IMR-90 (cell line): ENCODE measurements around the gene HOXC12. TPM values are rescaled to one million over a fixed set of nuclear protein-coding genes. Genes with fewer than 3 reads are reported as not detected.

ENCODE experiments used
- ATAC-seq: fragments of 200-7000 bp; cut with Tn5 transposase; 2 replicates; pipeline ENCODE4 v1.9.1; 2020; ENCODE audit warnings: low read depth, mild to moderate bottlenecking, moderate library complexity
- BruUV-seq: library from RNA; stranded (reverse); fragments of 400-500 nt; replicated peaks from 2 replicates; lab custom pipeline; 2021; lab: Mats Ljungman, UMichigan
- CTCF ChIA-PET: fragments of 300-600 bp; formaldehyde crosslinking; extraction: SDS; loops from one replicate; lab custom pipeline; 2021; ENCODE audit warnings: antibody characterized with exemption; lab: Yijun Ruan, JAX
- POLR2A ChIA-PET: fragments of 300-600 bp; sonication (Branson Sonifier 250); formaldehyde crosslinking; loops from one replicate; lab custom pipeline; 2022; ENCODE audit warnings: antibody characterized with exemption; ENCODE audit not compliant: unreplicated experiment; lab: Charles Lee
- DNase-seq: peaks from one replicate; pipeline ENCODE4 v3.0.0; 2013
- H2AFZ ChIP-seq: replicated peaks from 2 replicates; pipeline ENCODE3; 2013; ENCODE audit warnings: low read length, mild to moderate bottlenecking; ENCODE audit not compliant: poor library complexity
- H2AK5ac ChIP-seq: 2 replicates; pipeline ENCODE4 v1.6.1; 2013; ENCODE audit warnings: low read depth, low read length, inconsistent platforms
- H2AK9ac ChIP-seq: replicated peaks from 2 replicates; pipeline ENCODE3; 2013; ENCODE audit warnings: mild to moderate bottlenecking, low read depth, low read length, moderate library complexity; ENCODE audit not compliant: poor library complexity
- H2BK120ac ChIP-seq: 2 replicates; pipeline ENCODE4 v1.6.1; 2013; ENCODE audit warnings: low read depth, low read length, inconsistent platforms
- H2BK15ac ChIP-seq: 3 replicates; pipeline ENCODE4 v1.6.1; 2013; ENCODE audit warnings: low read depth, low read length, inconsistent platforms
- H2BK20ac ChIP-seq: 2 replicates; pipeline ENCODE4 v1.6.1; 2013; ENCODE audit warnings: low read depth, mild to moderate bottlenecking, inconsistent platforms, low read length, moderate library complexity
- H2BK5ac ChIP-seq: 2 replicates; pipeline ENCODE4 v1.6.1; 2013; ENCODE audit warnings: mild to moderate bottlenecking, low read depth, low read length, inconsistent platforms; ENCODE audit not compliant: poor library complexity, severe bottlenecking
- H3K14ac ChIP-seq: replicated peaks from 2 replicates; pipeline ENCODE4 v1.6.1; 2013; ENCODE audit warnings: low read depth, low read length, inconsistent platforms
- H3K18ac ChIP-seq: 2 replicates; pipeline ENCODE4 v1.6.1; 2013; ENCODE audit warnings: low read depth, low read length, control low read depth
- H3K23ac ChIP-seq: 2 replicates; pipeline ENCODE4 v1.6.1; 2013; ENCODE audit warnings: low read depth, low read length, inconsistent platforms
- H3K27ac ChIP-seq: 2 replicates; pipeline ENCODE4 v1.5.1; 2013; ENCODE audit warnings: mild to moderate bottlenecking, control low read depth, low read length; ENCODE audit not compliant: insufficient read depth
- H3K27me3 ChIP-seq: 2 replicates; pipeline ENCODE4 v1.6.1; 2013; ENCODE audit warnings: low read length; ENCODE audit not compliant: control insufficient read depth, insufficient read depth
- H3K36me3 ChIP-seq: 2 replicates; pipeline ENCODE4 v1.6.1; 2013; ENCODE audit warnings: low read length, mixed read lengths; ENCODE audit not compliant: control insufficient read depth, insufficient read depth
- H3K4ac ChIP-seq: 2 replicates; pipeline ENCODE4 v1.6.1; 2013; ENCODE audit warnings: low read depth, low read length, inconsistent platforms
- H3K4me1 ChIP-seq: 2 replicates; pipeline ENCODE4 v1.6.1; 2013; ENCODE audit warnings: low read length, mixed read lengths; ENCODE audit not compliant: control insufficient read depth, insufficient read depth
- H3K4me2 ChIP-seq: 2 replicates; pipeline ENCODE4 v1.6.1; 2013; ENCODE audit warnings: low read depth, mild to moderate bottlenecking, control low read depth, low read length, moderate library complexity
- H3K4me3 ChIP-seq: 2 replicates; pipeline ENCODE4 v1.5.1; 2013; ENCODE audit warnings: low read depth, mild to moderate bottlenecking, control low read depth, low read length, moderate library complexity; ENCODE audit not compliant: insufficient read depth
- H3K56ac ChIP-seq: 2 replicates; pipeline ENCODE4 v1.6.1; 2013; ENCODE audit warnings: low read length, inconsistent platforms; ENCODE audit not compliant: insufficient read depth; ENCODE audit errors: extremely low read depth
- H3K79me1 ChIP-seq, 2 experiments: 2 replicates each; pipeline ENCODE4 v1.6.1; 2013; ENCODE audit warnings: low read length in 2 of 2, inconsistent platforms in 1 of 2, low read depth in 1 of 2
- H3K9ac ChIP-seq: 2 replicates; pipeline ENCODE4 v1.6.1; 2013; ENCODE audit warnings: low read depth, low read length, control low read depth
- H3K9me1 ChIP-seq: 2 replicates; pipeline ENCODE4 v1.6.1; 2013; ENCODE audit warnings: low read length, inconsistent platforms; ENCODE audit not compliant: insufficient read depth
- H3K9me3 ChIP-seq: 2 replicates; pipeline ENCODE4 v1.6.1; 2013; ENCODE audit warnings: low read length; ENCODE audit not compliant: control insufficient read depth, insufficient read depth
- H4K20me1 ChIP-seq: 2 replicates; pipeline ENCODE4 v1.6.1; 2013; ENCODE audit warnings: low read length, inconsistent platforms; ENCODE audit not compliant: insufficient read depth
- H4K5ac ChIP-seq: 2 replicates; pipeline ENCODE4 v1.6.1; 2013; ENCODE audit warnings: mild to moderate bottlenecking, low read depth, low read length, control low read depth
- H4K8ac ChIP-seq, 2 experiments: 2 replicates each; pipeline ENCODE4 v1.6.1; 2013; ENCODE audit warnings: low read depth in 2 of 2, low read length in 2 of 2, control low read depth in 1 of 2, inconsistent platforms in 1 of 2
- H4K91ac ChIP-seq: 2 replicates; pipeline ENCODE4 v1.6.1; 2013; ENCODE audit warnings: low read depth, low read length, inconsistent platforms; ENCODE audit not compliant: insufficient read depth
- WGBS, 2 experiments: methylation state at CpG; one replicate each; pipeline versions ENCODE4 v1.1.5 to v1.1.7; 2013; ENCODE audit warnings: missing lambda C conversion rate in 2 of 2; ENCODE audit not compliant: insufficient read length in 1 of 2; ENCODE audit errors: extremely low coverage in 2 of 2; 5-methylcytosine and 5-hydroxymethylcytosine counted together
- dilution Hi-C: fragments of 300-500 bp; cut with HindIII; formaldehyde crosslinking; loops from one replicate; pipeline ENCODE4 v1.14.3; 2018; ENCODE audit warnings: low sequenced_read_pairs; ENCODE audit not compliant: unreplicated experiment
- in situ Hi-C: fragments of 300-500 bp; cut with MboI; formaldehyde crosslinking; loops from 3 replicates; pipeline ENCODE4 v1.14.3; 2019; ENCODE audit warnings: low sequenced_read_pairs, inconsistent platforms, mixed read lengths
- intact Hi-C: fragments of 100-400 bp; cut with micrococcal nuclease; formaldehyde crosslinking; loops from 2 replicates; pipeline ENCODE4 v1.10.0; 2022
- polyA plus RNA-seq, 3 experiments: library from polyadenylated mRNA; depleted of rRNA; stranded (reverse); fragments of >200 nt; gene quantifications; 2 replicates each; pipeline ENCODE4 v1.2.3, GENCODE V29; 2012; ENCODE audit warnings: low replicate concordance in 1 of 3
- total RNA-seq: library from RNA; depleted of rRNA; stranded (reverse); fragments of >200 nt; gene quantifications from 2 replicates; pipeline ENCODE4 v1.2.3, GENCODE V29; 2012
- TF ChIP-seq, protein P1 (sequence below): fragments of 150-350 bp; IDR thresholded peaks from 2 replicates; pipeline ENCODE4 v1.6.1; 2017; ENCODE audit warnings: mild to moderate bottlenecking, antibody characterized with exemption, low read length, low read depth
- TF ChIP-seq, protein P2 (sequence below): conservative IDR thresholded peaks from 2 replicates; pipeline ENCODE4 v1.5.1; 2012; ENCODE audit warnings: mild to moderate bottlenecking, low read depth, low read length, improper control_type of control experiment

The HOXC12 gene
- total and polyA plus RNA-seq, 2 of the 4 experiments (the other 2 are of a cell fraction) = not detected

DNA sequence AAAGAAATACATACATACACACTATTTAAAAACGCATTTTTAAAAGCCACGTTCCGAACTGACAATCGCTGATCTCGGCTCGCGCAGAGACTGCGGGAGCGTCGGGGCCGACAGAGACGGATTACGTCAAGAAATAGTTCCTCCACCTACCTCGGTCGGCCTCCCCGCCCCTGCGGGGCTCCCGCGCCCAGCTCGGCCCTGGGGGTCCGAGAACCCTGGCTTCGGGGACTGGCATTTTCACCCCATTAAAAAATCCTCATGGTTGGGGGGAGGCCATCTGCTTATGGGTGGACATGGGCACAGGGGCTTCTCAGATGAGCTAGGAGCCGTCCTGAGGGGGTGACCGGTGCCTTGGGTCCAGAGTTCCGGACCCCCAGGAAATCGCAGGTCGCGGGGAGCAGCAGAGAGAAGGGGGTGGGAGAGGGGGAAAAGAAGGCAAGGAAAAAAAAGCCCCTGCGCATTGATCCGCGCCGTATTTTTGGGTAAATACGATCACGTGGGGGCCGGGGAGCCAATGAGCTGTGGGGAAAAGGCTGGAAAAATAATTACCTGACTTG, 44.9 kb downstream of the HOXC12 start:
- Histone ChIP-seq H2AK9ac (no peak overlapping the region), H2BK20ac (no peak overlapping the region), H3K4me3 (no peak overlapping the region; the same call in 1 of the 2 replicates), H2BK5ac (no peak overlapping the region), H3K4me1 (peaks cover 2% of the 10 kb centered on the region; the same call in 1 of the 2 replicates), H3K23ac (no peak overlapping the region), H3K9ac (no peak overlapping the region), H2BK120ac (no peak overlapping the region), H3K14ac (no peak overlapping the region), H2BK15ac (no peak overlapping the region), H4K5ac (no peak overlapping the region), H3K56ac (no peak overlapping the region), H3K18ac (no peak overlapping the region), H3K79me1 (no peaks in the 10 kb centered on the region), H3K27ac (no peak overlapping the region), H3K9me1 (no peaks in the 10 kb centered on the region), H2AK5ac (no peak overlapping the region), H3K27me3 (peaks cover 98% of the 10 kb centered on the region), H4K91ac (no peak overlapping the region), H4K8ac (no peak overlapping the region), H3K4ac (no peak overlapping the region), H2AFZ (peak overlapping the region; percentile 66), H3K9me3 (peaks cover 8% of the 10 kb centered on the region), H3K36me3 (no peaks in the 10 kb centered on the region), H4K20me1 (no peaks in the 10 kb centered on the region), H3K4me2 (peak overlapping the region; percentile 95)
- WGBS, 2 experiments = 2% methylated on average over 6 of the region's 35 CpGs; no CpG with 5 or more reads in 1 of the 2 experiments
- DNase-seq (peak; percentile 31), ATAC-seq (no peak)
- dilution Hi-C loops (no loop called here), intact Hi-C loops (loop anchor here (10.0 kb wide), 1 partner anchor 295 kb away; no protein-coding TSS in a partner anchor), in situ Hi-C loops (loop anchor here (10.0 kb wide), 2 partner anchors 235 to 375 kb away; no protein-coding TSS in a partner anchor)
- ChIA-PET CTCF (interaction anchor here (0.6 to 1.9 kb wide), 5 partner anchors 12 to 209 kb away, joined by 3 to 9 read pairs (median 4); partner anchors contain the start of gene HOXC10), POLR2A (interaction anchor here (0.6 kb wide), 1 partner anchor 19 kb away, joined by 3 read pairs; no protein-coding TSS in a partner anchor)
- TF ChIP-seq, protein P1, sequence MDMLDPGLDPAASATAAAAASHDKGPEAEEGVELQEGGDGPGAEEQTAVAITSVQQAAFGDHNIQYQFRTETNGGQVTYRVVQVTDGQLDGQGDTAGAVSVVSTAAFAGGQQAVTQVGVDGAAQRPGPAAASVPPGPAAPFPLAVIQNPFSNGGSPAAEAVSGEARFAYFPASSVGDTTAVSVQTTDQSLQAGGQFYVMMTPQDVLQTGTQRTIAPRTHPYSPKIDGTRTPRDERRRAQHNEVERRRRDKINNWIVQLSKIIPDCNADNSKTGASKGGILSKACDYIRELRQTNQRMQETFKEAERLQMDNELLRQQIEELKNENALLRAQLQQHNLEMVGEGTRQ = peak; percentile 89
- TF ChIP-seq, protein P2, sequence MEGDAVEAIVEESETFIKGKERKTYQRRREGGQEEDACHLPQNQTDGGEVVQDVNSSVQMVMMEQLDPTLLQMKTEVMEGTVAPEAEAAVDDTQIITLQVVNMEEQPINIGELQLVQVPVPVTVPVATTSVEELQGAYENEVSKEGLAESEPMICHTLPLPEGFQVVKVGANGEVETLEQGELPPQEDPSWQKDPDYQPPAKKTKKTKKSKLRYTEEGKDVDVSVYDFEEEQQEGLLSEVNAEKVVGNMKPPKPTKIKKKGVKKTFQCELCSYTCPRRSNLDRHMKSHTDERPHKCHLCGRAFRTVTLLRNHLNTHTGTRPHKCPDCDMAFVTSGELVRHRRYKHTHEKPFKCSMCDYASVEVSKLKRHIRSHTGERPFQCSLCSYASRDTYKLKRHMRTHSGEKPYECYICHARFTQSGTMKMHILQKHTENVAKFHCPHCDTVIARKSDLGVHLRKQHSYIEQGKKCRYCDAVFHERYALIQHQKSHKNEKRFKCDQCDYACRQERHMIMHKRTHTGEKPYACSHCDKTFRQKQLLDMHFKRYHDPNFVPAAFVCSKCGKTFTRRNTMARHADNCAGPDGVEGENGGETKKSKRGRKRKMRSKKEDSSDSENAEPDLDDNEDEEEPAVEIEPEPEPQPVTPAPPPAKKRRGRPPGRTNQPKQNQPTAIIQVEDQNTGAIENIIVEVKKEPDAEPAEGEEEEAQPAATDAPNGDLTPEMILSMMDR = no peak
- no TSS peak for BruUV-seq
